Common myeloid progenitor, CD34-positive (primary cell): ENCODE measurements around the gene AGAP1.

Experiments
- CTCF ChIA-PET: fragments of 350-600 bp; sonication (Branson Sonifier 250); formaldehyde crosslinking; loops from one replicate; lab custom pipeline; 2021; ENCODE audit warnings: antibody characterized with exemption; lab: Charles Lee
- POLR2A ChIA-PET: fragments of 350-600 bp; sonication (Branson Sonifier 250); formaldehyde crosslinking; loops from one replicate; lab custom pipeline; 2021; ENCODE audit warnings: antibody characterized with exemption; lab: Charles Lee
- DNase-seq, 3 donors: peaks; one replicate each; pipeline versions ENCODE4 v3.0.0 to v3.0.0-alpha.2; 2013
- H3K27ac ChIP-seq, 2 experiments: 1 replicate in 1 of 2; 2 replicates in 1 of 2; pipeline ENCODE4 v1.7.0; 2013; ENCODE audit warnings: inconsistent platforms in 2 of 2, low read length in 2 of 2, mild to moderate bottlenecking in 2 of 2, low read depth in 1 of 2, moderate library complexity in 1 of 2; ENCODE audit not compliant: severe bottlenecking in 2 of 2, insufficient read depth in 1 of 2, poor library complexity in 1 of 2
- H3K27me3 ChIP-seq, 5 experiments: replicated peaks in 2 of 5; 1 replicate in 3 of 5; 2 replicates in 2 of 5; pipeline versions ENCODE4 v1.6.1 to v1.7.0; 2013; ENCODE audit warnings: low read length in 4 of 5, mild to moderate bottlenecking in 2 of 5, moderate library complexity in 2 of 5, inconsistent platforms in 1 of 5; ENCODE audit not compliant: insufficient read depth in 5 of 5, control insufficient read depth in 4 of 5
- H3K36me3 ChIP-seq, 4 experiments: 1 replicate in 2 of 4; 2 replicates in 2 of 4; pipeline versions ENCODE4 v1.6.1 to v1.7.0; 2013; ENCODE audit warnings: low read length in 3 of 4, control low read depth in 1 of 4, mild to moderate bottlenecking in 1 of 4; ENCODE audit not compliant: control insufficient read depth in 4 of 4, insufficient read depth in 4 of 4
- H3K4me1 ChIP-seq, 4 experiments: 1 replicate in 3 of 4; 2 replicates in 1 of 4; pipeline versions ENCODE4 v1.6.1 to v1.7.1; 2013; ENCODE audit warnings: low read length in 3 of 4, mild to moderate bottlenecking in 3 of 4, control low read depth in 1 of 4, inconsistent platforms in 1 of 4, moderate library complexity in 1 of 4; ENCODE audit not compliant: control insufficient read depth in 4 of 4, insufficient read depth in 4 of 4; ENCODE audit errors: control extremely low read depth in 1 of 4
- H3K4me3 ChIP-seq, 7 experiments: 1 replicate in 4 of 7; 2 replicates in 3 of 7; pipeline versions ENCODE4 v1.5.1 to v1.7.0; 2013; ENCODE audit warnings: mild to moderate bottlenecking in 7 of 7, low read length in 6 of 7, moderate library complexity in 6 of 7, inconsistent platforms in 2 of 7, low read depth in 2 of 7, control low read depth in 1 of 7; ENCODE audit not compliant: insufficient read depth in 4 of 7, control insufficient read depth in 1 of 7; ENCODE audit errors: extremely low read depth in 1 of 7
- H3K9me3 ChIP-seq, 5 experiments: 1 replicate in 4 of 5; 2 replicates in 1 of 5; pipeline versions ENCODE4 v1.6.1 to v1.7.1; 2013; ENCODE audit warnings: low read length in 4 of 5, mild to moderate bottlenecking in 2 of 5, inconsistent platforms in 1 of 5, low read depth in 1 of 5, moderate library complexity in 1 of 5; ENCODE audit not compliant: control insufficient read depth in 4 of 5, insufficient read depth in 2 of 5; ENCODE audit errors: control extremely low read depth in 1 of 5
- whole genome bisulfite sequencing: methylation state at CpG from one replicate; pipeline ENCODE4 v1.1.5; 2013; ENCODE audit not compliant: insufficient coverage; 5-methylcytosine and 5-hydroxymethylcytosine counted together

AGAP1 gene

DNA sequence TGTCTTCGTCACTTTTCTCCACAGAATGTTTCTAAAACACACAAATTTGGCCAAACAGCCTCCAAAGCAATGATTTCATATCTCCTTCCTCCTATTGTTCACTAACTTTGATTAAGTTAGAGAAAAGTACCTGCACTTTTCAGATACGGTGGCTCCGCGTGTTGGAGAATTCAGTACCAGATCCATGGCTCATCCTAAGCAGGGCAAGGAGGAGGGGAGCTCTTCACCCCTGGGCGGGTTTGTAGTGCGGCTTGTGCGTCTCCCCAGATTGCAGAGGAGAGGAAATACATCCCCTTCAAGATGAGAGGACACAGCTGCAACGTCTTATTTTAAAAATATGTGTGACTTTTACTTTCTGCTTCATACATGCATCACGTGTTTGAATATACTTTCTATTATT is 333.0 kb downstream of the AGAP1 start:
- Histone ChIP-seq H3K4me1 (no peaks in the 10 kb centered on the region), H3K9me3 (no peaks in the 10 kb centered on the region), H3K36me3 (no peaks in the 10 kb centered on the region), H3K27me3 (no peaks in the 10 kb centered on the region), H3K4me3 (no peak overlapping the region), H3K27ac (no peak overlapping the region)
- CTCF ChIA-PET: no interaction called here
- no peak for DNase-seq
- 96% methylated on average over 8 of the region's 9 CpGs for WGBS
- POLR2A ChIA-PET: no interaction called here

DNA sequence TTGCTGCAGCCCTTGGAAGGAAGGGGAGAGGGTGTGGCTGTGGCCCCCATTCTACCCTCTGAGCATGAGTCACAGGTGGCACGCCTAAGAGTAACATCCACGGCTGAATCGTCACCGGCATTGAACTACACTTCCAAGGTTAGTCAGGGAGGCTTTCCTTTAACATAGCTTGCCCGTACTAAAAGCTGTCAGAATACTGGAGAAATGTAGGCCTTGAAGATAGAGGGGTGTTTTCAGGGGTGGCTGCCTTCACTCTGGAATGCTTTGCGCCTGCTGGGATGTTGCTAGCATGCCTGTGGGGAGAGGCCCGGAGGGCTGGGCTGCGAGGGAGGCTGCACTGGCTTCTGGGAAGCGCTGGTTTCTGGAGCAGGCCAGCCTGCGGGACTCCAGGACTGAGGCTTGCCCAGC is 333.7 kb downstream of the AGAP1 start:
- no peaks in the 10 kb centered on the region for H3K36me3 ChIP-seq
- POLR2A ChIA-PET: no interaction called here
- no peaks in the 10 kb centered on the region for H3K4me1 ChIP-seq
- DNase-seq: no peak
- no peak overlapping the region for H3K27ac ChIP-seq
- H3K9me3 ChIP-seq: no peaks in the 10 kb centered on the region
- no peaks in the 10 kb centered on the region for H3K27me3 ChIP-seq
- no peak overlapping the region for H3K4me3 ChIP-seq
- CTCF ChIA-PET: no interaction called here
- WGBS: over 99% methylated on average over 8 of the region's 10 CpGs

DNA sequence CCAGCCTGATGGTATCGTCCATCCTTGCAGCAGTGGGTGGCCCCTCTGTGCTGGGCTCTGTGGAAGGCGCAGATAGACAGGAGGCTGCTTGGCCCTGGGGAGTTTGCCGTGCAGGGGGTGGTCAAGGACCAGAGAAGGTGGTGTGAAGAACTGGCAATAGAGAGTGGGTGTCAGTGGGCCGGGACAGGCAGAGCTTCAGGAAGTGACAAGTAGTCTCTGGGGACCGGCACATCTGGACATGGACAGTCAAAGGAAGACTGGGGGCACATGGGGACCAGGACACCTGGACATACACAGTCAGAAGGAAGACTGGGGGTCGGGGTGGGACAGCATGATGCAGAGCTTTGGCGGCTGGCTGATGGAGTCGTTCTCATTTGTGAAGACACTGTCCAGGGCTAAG is 335.9 kb downstream of the AGAP1 start:
- Histone ChIP-seq H3K4me1 (no peaks in the 10 kb centered on the region), H3K36me3 (no peaks in the 10 kb centered on the region), H3K9me3 (no peaks in the 10 kb centered on the region), H3K27me3 (no peaks in the 10 kb centered on the region), H3K4me3 (no peak overlapping the region), H3K27ac (no peak overlapping the region)
- DNase-seq: no peak
- CTCF ChIA-PET: no interaction called here
- WGBS: 95% methylated on average over 7 of the region's 8 CpGs
- POLR2A ChIA-PET: no interaction called here

DNA sequence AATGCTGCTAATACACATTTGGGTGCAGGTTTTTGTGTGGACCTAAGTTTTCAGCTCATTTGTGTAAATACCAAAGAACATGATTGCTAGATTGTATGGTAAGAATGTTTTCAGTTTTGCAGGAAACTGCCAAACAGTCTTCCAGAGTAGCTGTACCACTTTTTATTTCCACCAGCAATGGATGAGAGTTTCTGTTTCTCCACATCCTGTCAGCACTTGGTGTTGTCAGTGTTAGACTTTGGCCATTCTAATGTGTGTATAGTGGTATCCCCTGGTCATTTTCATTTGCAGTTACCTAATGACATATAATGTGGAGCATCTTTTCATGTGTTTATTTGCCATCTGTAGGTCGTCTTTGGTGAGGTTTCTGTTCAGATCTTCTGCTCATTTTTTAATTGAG is 337.9 kb downstream of the AGAP1 start:
- H3K27ac ChIP-seq: no peak overlapping the region
- peaks cover 0 to 2% (median 0%) of the 10 kb centered on the region in 5 experiments for H3K27me3 ChIP-seq
- H3K9me3 ChIP-seq: no peaks in the 10 kb centered on the region
- CTCF ChIA-PET: no interaction called here
- H3K36me3 ChIP-seq: no peaks in the 10 kb centered on the region
- H3K4me1 ChIP-seq: no peaks in the 10 kb centered on the region
- whole genome bisulfite sequencing: no CpG with 5 or more reads among the region's 1 CpG
- no peak overlapping the region for H3K4me3 ChIP-seq
- POLR2A ChIA-PET: no interaction called here
- DNase-seq: no peak

DNA sequence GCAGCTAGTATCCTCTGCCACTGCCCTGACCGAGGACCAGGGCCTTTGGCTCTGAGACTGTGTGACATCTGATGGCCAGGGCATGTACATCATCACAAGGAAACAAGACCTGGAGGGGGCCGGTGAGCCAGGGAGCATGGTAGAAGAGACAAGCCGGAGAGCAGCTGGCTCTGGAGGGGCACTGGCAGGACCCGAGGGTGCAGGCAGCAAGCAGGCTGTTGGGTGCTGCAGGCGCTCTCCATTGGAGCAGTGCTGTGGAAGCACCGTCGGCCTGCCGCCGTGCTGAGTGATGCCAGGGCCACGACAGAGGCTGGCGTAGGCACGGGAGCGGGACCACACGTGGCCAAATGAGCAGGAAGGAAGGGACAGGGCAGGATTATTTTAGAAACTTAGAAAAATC is 339.1 kb downstream of the AGAP1 start:
- CTCF ChIA-PET: no interaction called here
- POLR2A ChIA-PET: no interaction called here
- Histone ChIP-seq H3K4me1 (no peaks in the 10 kb centered on the region), H3K9me3 (no peaks in the 10 kb centered on the region), H3K36me3 (no peaks in the 10 kb centered on the region), H3K27me3 (peaks cover 0 to 2% (median 0%) of the 10 kb centered on the region in 5 experiments), H3K4me3 (no peak overlapping the region), H3K27ac (no peak overlapping the region)
- DNase-seq: no peak
- 96% methylated on average over 10 of the region's 14 CpGs for WGBS

DNA sequence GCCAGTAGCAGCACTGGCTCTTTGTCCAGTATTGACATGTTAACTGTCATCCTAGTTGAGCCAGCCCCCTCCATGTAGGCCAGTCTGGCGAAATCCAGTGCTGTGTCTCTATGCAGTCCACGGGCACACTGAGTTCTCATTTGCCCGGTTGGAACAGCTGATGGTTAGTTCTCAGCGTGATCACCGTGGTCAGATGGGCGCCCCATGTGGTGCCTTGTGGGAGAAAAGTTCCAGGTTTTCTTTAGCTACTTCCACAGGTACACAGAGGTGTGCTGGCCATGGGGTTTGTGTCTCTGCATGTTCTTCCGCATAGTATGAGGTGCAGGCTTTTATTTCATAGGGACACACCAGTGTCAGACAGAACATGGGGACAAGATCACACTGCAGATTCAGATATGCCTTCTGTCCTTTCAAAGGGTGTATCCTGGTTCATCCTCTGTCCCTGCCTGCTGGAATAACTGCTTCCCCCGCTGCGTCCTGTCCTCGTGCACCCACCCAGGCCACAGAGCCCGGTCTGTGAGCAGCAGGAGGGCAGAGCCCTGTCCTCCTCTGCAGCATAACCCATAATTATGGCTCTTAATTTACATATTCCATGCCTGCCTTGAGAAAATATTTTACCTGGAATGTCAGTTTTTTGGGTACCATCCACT is 340.3 kb downstream of the AGAP1 start:
- no peaks in the 10 kb centered on the region for H3K9me3 ChIP-seq
- WGBS: 89% methylated on average over 11 of the region's 11 CpGs
- POLR2A ChIA-PET: no interaction called here
- peaks cover 0 to 2% (median 0%) of the 10 kb centered on the region in 5 experiments for H3K27me3 ChIP-seq
- no peak for DNase-seq
- no peak overlapping the region for H3K27ac ChIP-seq
- H3K4me3 ChIP-seq: no peak overlapping the region
- H3K4me1 ChIP-seq: no peaks in the 10 kb centered on the region
- CTCF ChIA-PET: no interaction called here
- no peaks in the 10 kb centered on the region for H3K36me3 ChIP-seq

DNA sequence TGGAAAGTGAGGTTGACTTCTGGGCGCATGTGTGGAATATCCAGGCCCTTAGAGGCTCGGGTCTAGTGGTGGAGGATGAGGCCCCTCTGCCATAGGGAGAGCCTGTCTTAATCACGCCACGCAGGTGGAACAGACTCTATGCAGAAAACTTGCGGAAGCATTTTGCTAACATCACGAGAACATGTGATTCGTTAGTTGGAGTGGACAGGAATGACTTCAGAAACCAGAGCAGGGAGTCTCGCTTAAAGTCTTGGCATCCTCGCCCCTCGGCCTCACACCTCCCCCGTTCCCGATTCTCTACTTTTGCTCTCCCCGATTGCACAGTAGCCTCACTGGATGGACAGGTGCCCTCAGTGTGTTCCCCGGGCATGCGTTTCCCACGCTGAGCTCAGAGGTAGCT is 340.9 kb downstream of the AGAP1 start:
- WGBS: 98% methylated on average over 14 of the region's 16 CpGs
- Histone ChIP-seq H3K27me3 (peaks cover 0 to 2% (median 0%) of the 10 kb centered on the region in 5 experiments), H3K9me3 (no peaks in the 10 kb centered on the region), H3K4me1 (no peaks in the 10 kb centered on the region), H3K36me3 (no peaks in the 10 kb centered on the region), H3K4me3 (no peak overlapping the region), H3K27ac (no peak overlapping the region)
- POLR2A ChIA-PET: no interaction called here
- no peak for DNase-seq
- CTCF ChIA-PET: no interaction called here
